HL-60 (cell line): ENCODE results near the gene FBXO42.

Experiments
- DNase-seq, 2 experiments: peaks; one replicate each; pipeline ENCODE4 v3.0.0-alpha.2; 2010 to 2020; ENCODE audit warnings: low read depth in 1 of 2, low spot score in 1 of 2
- H3K27ac ChIP-seq: fragments of 250-450 bp; sonication (Bioruptor Pico); replicated peaks from 2 replicates; pipeline ENCODE4 v1.5.1; 2020; ENCODE audit warnings: mild to moderate bottlenecking, moderate library complexity
- H3K27me3 ChIP-seq: fragments of 250-450 bp; sonication (Bioruptor Pico); 2 replicates; pipeline ENCODE4 v1.5.1; 2021; ENCODE audit warnings: mild to moderate bottlenecking, moderate library complexity; ENCODE audit not compliant: insufficient read depth, poor library complexity, severe bottlenecking
- H3K4me3 ChIP-seq: replicated peaks from 2 replicates; pipeline ENCODE4 v1.5.1; 2011; ENCODE audit warnings: mild to moderate bottlenecking, control low read depth, low read length; ENCODE audit not compliant: insufficient read depth
- CTCF ChIP-seq: IDR thresholded peaks from one replicate; pipeline ENCODE4 v1.5.1; 2011; ENCODE audit warnings: low read length, control low read depth, inconsistent platforms; ENCODE audit not compliant: insufficient read depth
- GABPA ChIP-seq: IDR thresholded peaks from 2 replicates; pipeline ENCODE4 v1.6.1; 2012; ENCODE audit warnings: low read depth
- POLR2AphosphoS5 ChIP-seq: IDR thresholded peaks from 2 replicates; pipeline ENCODE4 v1.6.1; 2012; ENCODE audit warnings: low read depth
- REST ChIP-seq: IDR thresholded peaks from 2 replicates; pipeline ENCODE4 v1.6.1; 2012; ENCODE audit warnings: low read depth; ENCODE audit not compliant: insufficient replicate concordance
- SPI1 ChIP-seq: IDR thresholded peaks from 2 replicates; pipeline ENCODE4 v1.6.1; 2012; ENCODE audit warnings: low read depth, mild to moderate bottlenecking, borderline replicate concordance

FBXO42 gene

GRCh38 chr1:16199157-16199501 lies 153.2 kb downstream of the FBXO42 start:
- DNase-seq, result no peak
- Histone ChIP-seq H3K27ac (no peak overlapping the region), H3K4me3 (no peak overlapping the region), H3K27me3 (no peaks in the 10 kb centered on the region)
- TF ChIP-seq CTCF (no peak), POLR2AphosphoS5 (no peak), SPI1 (no peak), GABPA (no peak), REST (no peak)

GRCh38 chr1:16198444-16199156 lies 153.7 kb downstream of the FBXO42 start:
- TF ChIP-seq POLR2AphosphoS5 (no peak), SPI1 (no peak), REST (no peak), GABPA (no peak), CTCF (no peak)
- no peak overlapping the region for H3K4me3 ChIP-seq
- DNase-seq, result no peak
- no peaks in the 10 kb centered on the region for H3K27me3 ChIP-seq
- H3K27ac ChIP-seq, result no peak overlapping the region

GRCh38 chr1:16196874-16197273 lies 155.4 kb downstream of the FBXO42 start:
- Histone ChIP-seq H3K27ac (no peak overlapping the region), H3K4me3 (no peak overlapping the region), H3K27me3 (no peaks in the 10 kb centered on the region)
- no peak for DNase-seq
- TF ChIP-seq POLR2AphosphoS5 (no peak), SPI1 (no peak), CTCF (no peak), REST (no peak), GABPA (no peak)
